Hepatocyte (in vitro differentiated cells): Measurements from ENCODE around the gene KPNA6.

Experiments used
- CTCF ChIP-seq: fragments of 200-600 bp; sonication (generic); IDR thresholded peaks from 2 replicates; pipeline ENCODE4 v1.5.1; 2016; ENCODE audit warnings: antibody characterized with exemption, mild to moderate bottlenecking; ENCODE audit not compliant: poor library complexity
- EZH2 ChIP-seq: fragments of 200-600 bp; sonication (generic); IDR thresholded peaks from 2 replicates; pipeline ENCODE4 v1.6.1; 2016; ENCODE audit warnings: antibody characterized with exemption, mild to moderate bottlenecking, borderline replicate concordance

GRCh38 chr1:32186077-32186476 is 78.2 kb downstream of the KPNA6 start:
- TF ChIP-seq CTCF (no peak), EZH2 (no peak)
